Naive thymus-derived CD4-positive, alpha-beta T cell (primary cell): ENCODE data around the gene TRAF7. TPM values are rescaled to one million over a fixed set of nuclear protein-coding genes. Genes with fewer than 3 reads are reported as not detected.
A peak's percentile ranks its signal among the peaks of the same experiment; 100 is the strongest.

Experiments used
- ATAC-seq: fragments of 150-1000 bp; cut with Tn5 transposase; 2 replicates; pipeline ENCODE4 v1.10.0; 2021; ENCODE audit warnings: mild to moderate bottlenecking, moderate library complexity
- CTCF ChIA-PET: fragments of 350-600 bp; sonication (Branson Sonifier 250); formaldehyde crosslinking; loops from one replicate; lab custom pipeline; 2021; ENCODE audit warnings: antibody characterized with exemption; lab: Charles Lee
- POLR2A ChIA-PET: fragments of 350-600 bp; sonication (Branson Sonifier 250); formaldehyde crosslinking; loops from one replicate; lab custom pipeline; 2021; ENCODE audit warnings: antibody characterized with exemption, inconsistent platforms; lab: Charles Lee
- DNase-seq, 9 donors: peaks; one replicate each; pipeline versions ENCODE4 v3.0.0 to v3.0.0-alpha.2; 2020 to 2022; ENCODE audit warnings: mixed read lengths in 1 of 9
- H3K27ac ChIP-seq: one replicate; pipeline ENCODE4 v1.7.0; 2013; ENCODE audit warnings: mild to moderate bottlenecking, low read depth, low read length, moderate library complexity
- H3K27me3 ChIP-seq, 2 donors: one replicate each; pipeline ENCODE4 v1.7.0; 2013; ENCODE audit warnings: low read length in 2 of 2, mild to moderate bottlenecking in 2 of 2, moderate library complexity in 2 of 2; ENCODE audit not compliant: control insufficient read depth in 2 of 2, insufficient read depth in 2 of 2
- H3K36me3 ChIP-seq, 3 experiments: 1 replicate in 2 of 3; 2 replicates in 1 of 3; pipeline ENCODE4 v1.7.0; 2013; ENCODE audit warnings: low read length in 3 of 3, mild to moderate bottlenecking in 3 of 3, moderate library complexity in 1 of 3; ENCODE audit not compliant: insufficient read depth in 3 of 3, control insufficient read depth in 2 of 3
- H3K4me1 ChIP-seq, 2 donors: one replicate each; pipeline ENCODE4 v1.7.0; 2013; ENCODE audit warnings: low read length in 2 of 2, mild to moderate bottlenecking in 2 of 2, moderate library complexity in 1 of 2; ENCODE audit not compliant: control insufficient read depth in 2 of 2, insufficient read depth in 2 of 2
- H3K4me3 ChIP-seq: 2 replicates; pipeline ENCODE4 v1.7.0; 2013; ENCODE audit warnings: mild to moderate bottlenecking, low read length
- H3K9me3 ChIP-seq, 3 experiments: 1 replicate in 2 of 3; 2 replicates in 1 of 3; pipeline ENCODE4 v1.7.0; 2013; ENCODE audit warnings: low read length in 3 of 3; ENCODE audit not compliant: control insufficient read depth in 2 of 3
- H3K27ac Mint-ChIP-seq, 9 donors: one replicate each; pipeline ENCODE4 v1.8.0; 2020 to 2022; ENCODE audit warnings: mixed read lengths in 9 of 9, mild to moderate bottlenecking in 8 of 9, moderate library complexity in 5 of 9, inconsistent platforms in 2 of 9
- H3K27me3 Mint-ChIP-seq, 5 donors: one replicate each; pipeline ENCODE4 v1.8.0; 2021 to 2022; ENCODE audit warnings: mixed read lengths in 5 of 5, mild to moderate bottlenecking in 1 of 5
- H3K36me3 Mint-ChIP-seq, 5 donors: one replicate each; pipeline ENCODE4 v1.8.0; 2020 to 2022; ENCODE audit warnings: mixed read lengths in 5 of 5, mild to moderate bottlenecking in 3 of 5, inconsistent platforms in 1 of 5
- H3K4me1 Mint-ChIP-seq, 7 donors: one replicate each; pipeline ENCODE4 v1.8.0; 2020 to 2022; ENCODE audit warnings: mixed read lengths in 7 of 7, mild to moderate bottlenecking in 3 of 7, inconsistent platforms in 1 of 7
- H3K4me3 Mint-ChIP-seq, 10 donors: one replicate each; pipeline ENCODE4 v1.8.0; 2020 to 2022; ENCODE audit warnings: mild to moderate bottlenecking in 10 of 10, mixed read lengths in 10 of 10, moderate library complexity in 6 of 10, inconsistent platforms in 2 of 10
- H3K9me3 Mint-ChIP-seq, 11 donors: one replicate each; pipeline ENCODE4 v1.8.0; 2020 to 2022; ENCODE audit warnings: mixed read lengths in 11 of 11, mild to moderate bottlenecking in 4 of 11, inconsistent platforms in 1 of 11, moderate library complexity in 1 of 11
- intact Hi-C, 2 donors: fragments of 100-400 bp; cut with micrococcal nuclease; formaldehyde crosslinking; loops; one replicate each; pipeline ENCODE4 v1.15.1; 2023
- polyA plus RNA-seq, 2 donors: library from polyadenylated mRNA; unstranded; fragments of 300-500 nt; fragmentation: Illumina TruSeq; gene quantifications; one replicate each; pipeline ENCODE4 v1.2.3, GENCODE V29; 2021
- total RNA-seq, 6 experiments: library from RNA in 5 of 6; stranded (reverse) in 5 of 6; gene quantifications; 1 replicate in 5 of 6; 2 replicates in 1 of 6; pipeline ENCODE4 v1.2.3 and lab custom pipeline; 2021 to 2026

The TRAF7 gene
- total and polyA plus RNA-seq, 7 experiments from 2014 or later, result 4.8 to 58.3 (median 34.8) TPM

- Histone ChIP-seq H3K9me3 (no peaks in the 10 kb centered on the region), H3K4me3 (no peak overlapping the region), H3K27me3 (no peaks in the 10 kb centered on the region), H3K27ac (no peak overlapping the region), H3K36me3 (no peaks in the 10 kb centered on the region), H3K4me1 (no peaks in the 10 kb centered on the region)
- DNase-seq (no peak), ATAC-seq (peak; percentile 14)
- Mint-ChIP-seq H3K27ac (no peak overlapping the region), H3K4me3 (no peak overlapping the region), H3K4me1 (peaks cover 0 to 2% (median 0%) of the 10 kb centered on the region in 7 donors), H3K9me3 (peaks cover 0 to 2% (median 0%) of the 10 kb centered on the region in 11 donors), H3K36me3 (no peaks in the 10 kb centered on the region), H3K27me3 (no peaks in the 10 kb centered on the region)
- ChIA-PET POLR2A (no interaction called here), CTCF (no interaction called here)
- intact Hi-C loops, result no loop called here
Measured at GRCh38 chr16:2184346-2184745, 28.8 kb downstream of the TRAF7 start.

DNA sequence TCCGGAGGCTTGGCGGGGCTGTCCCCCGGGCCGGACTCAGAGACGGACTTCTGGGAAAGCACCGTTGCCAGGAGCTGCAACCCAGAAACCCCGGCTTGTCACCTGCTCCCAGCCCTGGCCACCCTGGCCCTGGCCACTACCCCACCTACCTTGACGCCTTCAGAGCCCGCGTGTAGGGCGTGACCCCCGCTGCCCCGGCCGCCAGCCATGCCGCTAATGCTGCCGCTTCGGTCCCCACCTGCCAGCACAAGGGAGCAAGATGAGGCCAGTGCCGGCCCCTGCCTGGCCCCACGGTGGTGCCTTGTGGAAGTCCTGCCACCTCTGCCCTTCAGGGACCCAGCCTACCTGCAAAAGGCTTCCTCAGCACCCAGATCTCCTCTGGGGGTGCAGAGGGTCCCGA lies 29.4 kb downstream of the TRAF7 start:
- Histone ChIP-seq H3K9me3 (no peaks in the 10 kb centered on the region), H3K4me1 (no peaks in the 10 kb centered on the region), H3K4me3 (no peak overlapping the region), H3K27ac (no peak overlapping the region), H3K36me3 (no peaks in the 10 kb centered on the region), H3K27me3 (no peaks in the 10 kb centered on the region)
- intact Hi-C loops, result no loop called here
- Mint-ChIP-seq H3K9me3 (peaks cover 0 to 2% (median 0%) of the 10 kb centered on the region in 11 donors), H3K36me3 (no peaks in the 10 kb centered on the region), H3K27me3 (no peaks in the 10 kb centered on the region), H3K4me3 (no peak overlapping the region), H3K4me1 (peaks cover 0 to 2% (median 0%) of the 10 kb centered on the region in 7 donors), H3K27ac (no peak overlapping the region)
- ChIA-PET POLR2A (no interaction called here), CTCF (interaction anchor here (0.6 kb wide), 1 partner anchor 10 kb away, joined by 3 read pairs; no protein-coding TSS in a partner anchor)
- no peak for ATAC-seq
- DNase-seq, result no peak

- CTCF ChIA-PET, result no interaction called here
- no peak overlapping the region for H3K27ac ChIP-seq
- POLR2A ChIA-PET, result no interaction called here
- H3K27me3 ChIP-seq, result no peaks in the 10 kb centered on the region
- no peaks in the 10 kb centered on the region for H3K4me1 ChIP-seq
- no peaks in the 10 kb centered on the region for H3K36me3 Mint-ChIP-seq
- no peaks in the 10 kb centered on the region for H3K36me3 ChIP-seq
- H3K27ac Mint-ChIP-seq, result no peak overlapping the region
- no peaks in the 10 kb centered on the region for H3K9me3 ChIP-seq
- DNase-seq (no peak), ATAC-seq (no peak)
- peaks cover 0 to 2% (median 0%) of the 10 kb centered on the region in 7 donors for H3K4me1 Mint-ChIP-seq
- H3K27me3 Mint-ChIP-seq, result no peaks in the 10 kb centered on the region
- H3K4me3 Mint-ChIP-seq, result no peak overlapping the region
- intact Hi-C loops, result no loop called here
- H3K4me3 ChIP-seq, result no peak overlapping the region
- H3K9me3 Mint-ChIP-seq, result peaks cover 0 to 2% (median 0%) of the 10 kb centered on the region in 11 donors
Measured at GRCh38 chr16:2186064-2186463, 30.5 kb downstream of the TRAF7 start.

DNA sequence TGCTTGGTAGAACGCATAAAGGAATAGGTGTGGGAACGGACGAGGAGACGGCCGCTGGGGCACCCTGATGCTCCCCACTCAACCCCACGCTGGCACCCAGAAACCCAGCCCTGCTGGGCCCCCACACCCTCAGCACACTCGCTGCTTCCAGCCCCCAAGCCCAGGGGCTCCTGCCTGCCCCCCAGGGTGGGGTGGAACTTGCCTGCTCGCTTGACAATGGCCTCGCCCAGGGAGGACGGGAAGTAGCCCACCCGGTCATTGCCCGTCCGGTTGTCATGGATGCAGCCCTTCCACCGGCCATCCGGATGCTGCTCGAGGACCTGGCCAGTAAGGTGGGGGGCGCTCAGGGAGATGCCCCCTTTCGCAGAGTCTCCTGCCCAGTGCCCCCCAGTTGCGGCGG lies 30.9 kb downstream of the TRAF7 start:
- peaks cover 0 to 2% (median 0%) of the 10 kb centered on the region in 11 donors for H3K9me3 Mint-ChIP-seq
- CTCF ChIA-PET, result no interaction called here
- Histone ChIP-seq H3K4me3 (no peak overlapping the region), H3K9me3 (no peaks in the 10 kb centered on the region), H3K27ac (no peak overlapping the region), H3K4me1 (no peaks in the 10 kb centered on the region), H3K36me3 (no peaks in the 10 kb centered on the region), H3K27me3 (no peaks in the 10 kb centered on the region)
- peaks cover 0 to 2% (median 0%) of the 10 kb centered on the region in 7 donors for H3K4me1 Mint-ChIP-seq
- no peak overlapping the region for H3K27ac Mint-ChIP-seq
- ATAC-seq, result no peak
- DNase-seq, result no peak
- H3K36me3 Mint-ChIP-seq, result no peaks in the 10 kb centered on the region
- H3K27me3 Mint-ChIP-seq, result no peaks in the 10 kb centered on the region
- no peak overlapping the region for H3K4me3 Mint-ChIP-seq
- POLR2A ChIA-PET, result no interaction called here
- intact Hi-C loops, result no loop called here

DNA sequence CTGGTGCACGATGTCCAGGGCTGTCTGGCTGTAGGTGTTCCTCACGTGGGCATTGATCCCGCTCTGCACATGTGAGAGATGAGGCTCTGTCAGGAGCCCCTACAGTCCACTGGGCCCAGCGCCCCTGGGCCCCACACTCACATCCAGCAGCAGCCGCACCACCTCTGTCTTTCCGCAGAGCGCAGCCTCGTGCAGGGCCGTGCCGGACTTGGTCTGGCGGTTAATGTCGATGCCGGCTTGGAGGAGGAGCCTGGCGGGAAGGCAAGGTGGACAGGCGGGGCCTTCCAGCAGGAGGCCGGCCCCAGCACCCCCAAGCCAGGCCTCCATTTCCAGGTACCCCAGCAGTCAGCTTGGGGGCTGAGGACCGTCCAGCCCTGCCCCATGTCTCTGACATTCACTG lies 31.6 kb downstream of the TRAF7 start:
- ChIA-PET POLR2A (no interaction called here), CTCF (interaction anchor here (0.7 kb wide), 1 partner anchor 21 kb away, joined by 3 read pairs; no protein-coding TSS in a partner anchor)
- H3K36me3 ChIP-seq, result no peaks in the 10 kb centered on the region
- no peak overlapping the region for H3K27ac ChIP-seq
- Mint-ChIP-seq H3K27me3 (no peaks in the 10 kb centered on the region), H3K4me1 (peaks cover 0 to 2% (median 0%) of the 10 kb centered on the region in 7 donors), H3K9me3 (peaks cover 0 to under 1% (median 0%) of the 10 kb centered on the region in 11 donors), H3K4me3 (no peak overlapping the region), H3K27ac (no peak overlapping the region), H3K36me3 (no peaks in the 10 kb centered on the region)
- intact Hi-C loops, result no loop called here
- no peaks in the 10 kb centered on the region for H3K27me3 ChIP-seq
- H3K9me3 ChIP-seq, result no peaks in the 10 kb centered on the region
- DNase-seq (no peak), ATAC-seq (no peak)
- H3K4me1 ChIP-seq, result no peaks in the 10 kb centered on the region
- no peak overlapping the region for H3K4me3 ChIP-seq

DNA sequence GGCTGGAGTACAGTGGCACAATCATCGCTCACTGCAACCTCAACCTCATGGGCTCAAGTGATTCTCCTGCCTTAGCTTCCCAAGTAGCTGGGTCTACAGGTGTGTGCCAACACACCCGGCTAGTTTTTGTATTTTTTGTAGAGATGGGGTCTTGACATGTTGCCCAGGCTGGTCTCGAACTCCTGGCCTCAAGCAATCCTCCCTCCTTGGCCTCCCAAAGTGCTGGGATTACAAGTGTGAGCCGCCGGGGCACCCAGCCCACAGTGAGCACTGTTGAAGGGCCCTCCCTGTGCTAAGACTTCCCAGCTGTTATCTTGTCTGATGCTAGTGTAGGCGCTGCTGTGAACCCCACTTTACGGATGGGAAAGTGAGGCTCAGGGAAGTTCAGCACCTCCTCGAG lies 32.8 kb downstream of the TRAF7 start:
- ATAC-seq (no peak), DNase-seq (no peak)
- Histone ChIP-seq H3K4me1 (no peaks in the 10 kb centered on the region), H3K9me3 (no peaks in the 10 kb centered on the region), H3K27me3 (no peaks in the 10 kb centered on the region), H3K4me3 (no peak overlapping the region), H3K27ac (no peak overlapping the region), H3K36me3 (no peaks in the 10 kb centered on the region)
- Mint-ChIP-seq H3K9me3 (no peaks in the 10 kb centered on the region), H3K27me3 (no peaks in the 10 kb centered on the region), H3K36me3 (no peaks in the 10 kb centered on the region), H3K4me1 (no peaks in the 10 kb centered on the region), H3K27ac (no peak overlapping the region), H3K4me3 (no peak overlapping the region)
- ChIA-PET CTCF (no interaction called here), POLR2A (no interaction called here)
- intact Hi-C loops, result no loop called here

DNA sequence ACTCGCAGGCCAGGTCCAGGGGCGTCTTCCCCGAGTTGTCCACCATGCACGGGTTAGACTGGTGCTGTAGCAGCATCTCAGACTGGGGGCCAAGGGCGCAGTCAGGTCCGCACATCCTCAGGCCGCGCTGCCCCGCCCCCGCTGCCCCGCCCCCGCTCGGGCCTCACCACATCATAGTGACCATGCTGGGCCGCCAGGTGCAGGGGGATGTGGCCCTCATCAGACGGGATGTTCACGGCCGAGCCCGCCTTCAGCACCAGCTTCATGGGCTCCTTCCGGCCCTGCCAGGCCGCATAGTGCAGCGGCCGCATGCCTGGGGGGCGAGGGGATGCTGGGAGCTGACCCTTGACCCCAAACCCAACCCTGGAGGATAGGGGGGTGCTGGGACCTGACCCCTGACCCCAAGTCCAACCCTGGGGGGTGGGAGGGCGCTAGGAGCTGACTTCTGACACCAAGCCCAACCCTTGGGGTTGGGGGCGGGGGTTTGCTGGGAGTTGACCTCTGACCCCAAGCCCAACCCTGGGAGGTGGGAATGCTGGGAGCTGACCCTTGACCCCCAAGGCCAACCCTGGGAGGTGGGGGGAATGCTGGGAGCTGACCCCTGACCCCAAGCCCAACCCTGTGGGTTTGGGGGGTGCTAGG lies 33.8 kb downstream of the TRAF7 start:
- Mint-ChIP-seq H3K36me3 (no peaks in the 10 kb centered on the region), H3K4me1 (no peaks in the 10 kb centered on the region), H3K27ac (no peak overlapping the region), H3K4me3 (no peak overlapping the region), H3K27me3 (peaks cover 0 to 3% (median 0%) of the 10 kb centered on the region in 5 donors), H3K9me3 (no peaks in the 10 kb centered on the region)
- H3K9me3 ChIP-seq, result no peaks in the 10 kb centered on the region
- H3K4me1 ChIP-seq, result no peaks in the 10 kb centered on the region
- no peaks in the 10 kb centered on the region for H3K36me3 ChIP-seq
- POLR2A ChIA-PET, result no interaction called here
- no peaks in the 10 kb centered on the region for H3K27me3 ChIP-seq
- intact Hi-C loops, result no loop called here
- ATAC-seq (no peak), DNase-seq (no peak)
- CTCF ChIA-PET, result no interaction called here
- no peak overlapping the region for H3K27ac ChIP-seq
- H3K4me3 ChIP-seq, result no peak overlapping the region
